Mesenchymal stem cell (in vitro differentiated cells and primary cell): ENCODE results near the gene ALK.

ENCODE experiments used
- DNase-seq: peaks from one replicate; pipeline ENCODE4 v3.0.0-alpha.2; 2013
- H2AFZ ChIP-seq: one replicate; pipeline ENCODE4 v1.6.1; 2013; ENCODE audit warnings: low read depth, mild to moderate bottlenecking, control low read depth, inconsistent platforms, low read length, moderate library complexity
- H2AK5ac ChIP-seq: 2 replicates; pipeline ENCODE4 v1.6.1; 2013; ENCODE audit warnings: low read length, moderate library complexity, mild to moderate bottlenecking, inconsistent platforms; ENCODE audit not compliant: severe bottlenecking
- H2BK120ac ChIP-seq: one replicate; pipeline ENCODE4 v1.6.1; 2013; ENCODE audit warnings: low read depth, mild to moderate bottlenecking, inconsistent platforms, low read length, moderate library complexity
- H2BK12ac ChIP-seq, 2 experiments: one replicate each; pipeline ENCODE4 v1.6.1; 2013; ENCODE audit warnings: inconsistent platforms in 2 of 2, low read length in 2 of 2, mild to moderate bottlenecking in 2 of 2, moderate library complexity in 2 of 2, control low read depth in 1 of 2
- H2BK15ac ChIP-seq: one replicate; pipeline ENCODE4 v1.6.1; 2013; ENCODE audit warnings: mild to moderate bottlenecking, low read depth, inconsistent platforms; ENCODE audit not compliant: poor library complexity, severe bottlenecking
- H2BK5ac ChIP-seq: 2 replicates; pipeline ENCODE4 v1.6.1; 2013; ENCODE audit warnings: low read depth, mild to moderate bottlenecking, low read length, control low read depth, inconsistent platforms; ENCODE audit not compliant: poor library complexity, severe bottlenecking
- H3K14ac ChIP-seq, 2 experiments: one replicate each; pipeline ENCODE4 v1.6.1; 2013; ENCODE audit warnings: inconsistent platforms in 2 of 2, low read length in 2 of 2, control low read depth in 1 of 2, mild to moderate bottlenecking in 1 of 2, moderate library complexity in 1 of 2
- H3K18ac ChIP-seq, 2 experiments: one replicate each; pipeline ENCODE4 v1.6.1; 2013; ENCODE audit warnings: inconsistent platforms in 2 of 2, low read length in 2 of 2, control low read depth in 1 of 2, low read depth in 1 of 2, mild to moderate bottlenecking in 1 of 2
- H3K23ac ChIP-seq, 2 experiments: one replicate each; pipeline ENCODE4 v1.6.1; 2013; ENCODE audit warnings: inconsistent platforms in 2 of 2, low read length in 2 of 2, mild to moderate bottlenecking in 2 of 2, moderate library complexity in 2 of 2, control low read depth in 1 of 2
- H3K27ac ChIP-seq: 2 replicates; pipeline ENCODE4 v1.5.1; 2013; ENCODE audit warnings: mild to moderate bottlenecking, moderate library complexity, low read length, control low read depth, inconsistent platforms; ENCODE audit not compliant: poor library complexity, severe bottlenecking
- H3K27me3 ChIP-seq, 2 experiments: 2 replicates each; pipeline versions ENCODE4 v1.6.1 to v1.7.0; 2013; ENCODE audit warnings: low read length in 2 of 2, mild to moderate bottlenecking in 2 of 2, moderate library complexity in 2 of 2, control low read depth in 1 of 2, inconsistent platforms in 1 of 2; ENCODE audit not compliant: control insufficient read depth in 1 of 2, insufficient read depth in 1 of 2
- H3K36me3 ChIP-seq, 2 experiments: 2 replicates each; pipeline versions ENCODE4 v1.6.1 to v1.7.0; 2013; ENCODE audit warnings: low read length in 2 of 2, control low read depth in 1 of 2, inconsistent platforms in 1 of 2, low read depth in 1 of 2, mild to moderate bottlenecking in 1 of 2; ENCODE audit not compliant: insufficient read depth in 2 of 2, control insufficient read depth in 1 of 2
- H3K4ac ChIP-seq, 2 experiments: one replicate each; pipeline ENCODE4 v1.6.1; 2013; ENCODE audit warnings: inconsistent platforms in 2 of 2, low read length in 2 of 2, mild to moderate bottlenecking in 2 of 2, moderate library complexity in 2 of 2, control low read depth in 1 of 2, low read depth in 1 of 2
- H3K4me1 ChIP-seq: 2 replicates; pipeline ENCODE4 v1.6.1; 2013; ENCODE audit warnings: low read depth, low read length, control low read depth; ENCODE audit not compliant: control insufficient read depth, insufficient read depth
- H3K4me2 ChIP-seq: 2 replicates; pipeline ENCODE4 v1.6.1; 2013; ENCODE audit warnings: low read length, mild to moderate bottlenecking, inconsistent platforms; ENCODE audit not compliant: poor library complexity, severe bottlenecking
- H3K4me3 ChIP-seq, 2 experiments: 2 replicates each; pipeline versions ENCODE4 v1.5.1 to v1.7.0; 2013; ENCODE audit warnings: low read length in 2 of 2, mild to moderate bottlenecking in 2 of 2, control low read depth in 1 of 2, low read depth in 1 of 2; ENCODE audit not compliant: insufficient read depth in 1 of 2
- H3K79me1 ChIP-seq: replicated peaks from 2 replicates; pipeline ENCODE4 v1.6.1; 2013; ENCODE audit warnings: mild to moderate bottlenecking, control low read depth, low read length, inconsistent platforms; ENCODE audit not compliant: poor library complexity, severe bottlenecking
- H3K9ac ChIP-seq: 2 replicates; pipeline ENCODE4 v1.7.0; 2013; ENCODE audit warnings: mild to moderate bottlenecking, low read length, moderate library complexity
- H3K9me3 ChIP-seq: 2 replicates; pipeline ENCODE4 v1.7.0; 2013; ENCODE audit warnings: mild to moderate bottlenecking, low read length; ENCODE audit not compliant: control insufficient read depth
- H4K8ac ChIP-seq: one replicate; pipeline ENCODE4 v1.6.1; 2013; ENCODE audit warnings: inconsistent platforms, mild to moderate bottlenecking, low read length, moderate library complexity
- H4K91ac ChIP-seq: one replicate; pipeline ENCODE4 v1.6.1; 2013; ENCODE audit warnings: mild to moderate bottlenecking, low read length, inconsistent platforms
- WGBS: methylation state at CpG from one replicate; pipeline ENCODE4 v1.1.7; 2013; ENCODE audit warnings: mixed read lengths; 5-methylcytosine and 5-hydroxymethylcytosine counted together

Gene ALK

DNA sequence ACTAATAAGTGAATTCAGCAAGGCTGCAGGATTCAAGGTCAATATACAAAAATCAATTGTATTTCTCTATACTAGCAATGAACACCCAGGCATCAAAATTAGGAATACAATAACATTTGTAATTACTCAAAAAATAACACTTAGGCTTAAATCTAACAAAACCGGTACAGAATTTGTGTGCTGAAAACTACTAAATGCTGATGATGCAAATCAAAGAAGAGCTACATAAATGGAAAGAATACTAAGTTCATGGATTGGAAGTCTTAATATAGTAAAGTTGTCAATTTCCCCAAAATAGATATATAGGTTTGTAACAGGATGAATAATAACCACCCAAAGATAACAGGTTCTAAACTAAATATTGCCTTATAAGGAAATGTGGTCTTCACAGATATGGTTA lies 286.5 kb downstream of the ALK start:
- H3K4ac ChIP-seq = no peak overlapping the region
- no peak for DNase-seq
- no peaks in the 10 kb centered on the region for H3K27me3 ChIP-seq
- no peak overlapping the region for H3K14ac ChIP-seq
- no peaks in the 10 kb centered on the region for H3K79me1 ChIP-seq
- H2BK120ac ChIP-seq = no peak overlapping the region
- H2AFZ ChIP-seq = no peak overlapping the region
- H3K4me2 ChIP-seq = no peak overlapping the region
- no peak overlapping the region for H2BK15ac ChIP-seq
- no peak overlapping the region for H3K18ac ChIP-seq
- no peak overlapping the region for H3K23ac ChIP-seq
- no peaks in the 10 kb centered on the region for H3K4me1 ChIP-seq
- no peak overlapping the region for H4K91ac ChIP-seq
- no peak overlapping the region for H3K27ac ChIP-seq
- H3K4me3 ChIP-seq = no peak overlapping the region
- H2BK12ac ChIP-seq = no peak overlapping the region
- H2BK5ac ChIP-seq = no peak overlapping the region
- H2AK5ac ChIP-seq = no peak overlapping the region
- H4K8ac ChIP-seq = no peak overlapping the region
- H3K9me3 ChIP-seq = no peaks in the 10 kb centered on the region
- WGBS = no CpG with 5 or more reads among the region's 1 CpG
- no peak overlapping the region for H3K9ac ChIP-seq
- H3K36me3 ChIP-seq = no peaks in the 10 kb centered on the region

DNA sequence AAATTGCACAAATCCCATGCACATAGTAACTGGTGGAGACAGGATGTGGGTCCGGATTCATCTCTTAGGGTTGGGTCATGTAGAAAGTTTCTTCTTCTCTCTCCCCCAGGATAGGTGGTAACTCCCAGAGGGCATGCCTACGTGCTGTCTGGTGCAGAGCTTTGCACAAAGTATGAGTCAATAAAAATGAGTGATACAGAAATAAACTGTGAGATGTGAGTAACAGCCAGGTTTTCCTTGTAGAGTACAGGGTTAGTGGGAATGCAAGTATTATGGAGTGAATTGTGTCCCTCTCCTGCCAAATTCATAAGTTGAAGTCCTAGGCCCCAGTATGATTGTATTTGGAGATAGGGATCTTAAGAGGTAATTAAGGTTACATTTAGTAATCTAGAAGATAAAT lies 289.4 kb downstream of the ALK start:
- no peak for DNase-seq
- no peaks in the 10 kb centered on the region for H3K79me1 ChIP-seq
- H3K36me3 ChIP-seq = no peaks in the 10 kb centered on the region
- H2AK5ac ChIP-seq = no peak overlapping the region
- no peak overlapping the region for H3K4me3 ChIP-seq
- no peak overlapping the region for H2BK5ac ChIP-seq
- no peak overlapping the region for H3K18ac ChIP-seq
- no peak overlapping the region for H3K9ac ChIP-seq
- H3K4ac ChIP-seq = no peak overlapping the region
- H3K9me3 ChIP-seq = no peaks in the 10 kb centered on the region
- no peak overlapping the region for H3K23ac ChIP-seq
- H3K4me2 ChIP-seq = no peak overlapping the region
- WGBS = 83% methylated on average over 2 of the region's 2 CpGs
- no peak overlapping the region for H4K91ac ChIP-seq
- H3K14ac ChIP-seq = no peak overlapping the region
- no peak overlapping the region for H2BK12ac ChIP-seq
- no peak overlapping the region for H2BK15ac ChIP-seq
- H2AFZ ChIP-seq = no peak overlapping the region
- H3K4me1 ChIP-seq = no peaks in the 10 kb centered on the region
- H2BK120ac ChIP-seq = no peak overlapping the region
- H3K27ac ChIP-seq = no peak overlapping the region
- H3K27me3 ChIP-seq = no peaks in the 10 kb centered on the region
- no peak overlapping the region for H4K8ac ChIP-seq

DNA sequence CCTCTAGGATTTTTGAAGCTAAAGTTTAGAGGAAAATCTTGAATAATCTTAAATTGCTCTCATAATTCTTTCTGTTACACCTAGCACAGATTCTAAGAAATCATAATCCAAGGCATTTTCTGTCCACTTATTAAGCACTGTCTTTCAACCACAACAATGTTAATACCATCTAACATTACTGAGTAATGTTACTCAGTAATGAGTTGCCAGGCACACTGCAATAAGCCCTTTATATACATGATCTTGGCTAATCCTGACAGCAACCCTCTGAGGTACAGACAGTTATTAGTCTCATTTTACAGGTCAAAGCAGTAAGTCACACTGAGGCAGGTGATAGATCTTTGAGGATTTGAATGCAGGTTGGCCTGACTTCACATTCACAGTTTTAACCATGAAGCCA lies 291.9 kb downstream of the ALK start:
- H3K27ac ChIP-seq = no peak overlapping the region
- H3K36me3 ChIP-seq = no peaks in the 10 kb centered on the region
- H2BK15ac ChIP-seq = no peak overlapping the region
- no peak overlapping the region for H3K4me2 ChIP-seq
- no peak overlapping the region for H2BK5ac ChIP-seq
- H3K4ac ChIP-seq = no peak overlapping the region
- no peaks in the 10 kb centered on the region for H3K79me1 ChIP-seq
- DNase-seq = no peak
- H3K4me3 ChIP-seq = no peak overlapping the region
- no peak overlapping the region for H2AFZ ChIP-seq
- H3K23ac ChIP-seq = no peak overlapping the region
- no peak overlapping the region for H2BK120ac ChIP-seq
- no peak overlapping the region for H4K8ac ChIP-seq
- no peaks in the 10 kb centered on the region for H3K27me3 ChIP-seq
- H3K9me3 ChIP-seq = no peaks in the 10 kb centered on the region
- H3K18ac ChIP-seq = no peak overlapping the region
- H2AK5ac ChIP-seq = no peak overlapping the region
- no peak overlapping the region for H4K91ac ChIP-seq
- H3K4me1 ChIP-seq = no peaks in the 10 kb centered on the region
- H3K14ac ChIP-seq = no peak overlapping the region
- H2BK12ac ChIP-seq = no peak overlapping the region
- no peak overlapping the region for H3K9ac ChIP-seq

DNA sequence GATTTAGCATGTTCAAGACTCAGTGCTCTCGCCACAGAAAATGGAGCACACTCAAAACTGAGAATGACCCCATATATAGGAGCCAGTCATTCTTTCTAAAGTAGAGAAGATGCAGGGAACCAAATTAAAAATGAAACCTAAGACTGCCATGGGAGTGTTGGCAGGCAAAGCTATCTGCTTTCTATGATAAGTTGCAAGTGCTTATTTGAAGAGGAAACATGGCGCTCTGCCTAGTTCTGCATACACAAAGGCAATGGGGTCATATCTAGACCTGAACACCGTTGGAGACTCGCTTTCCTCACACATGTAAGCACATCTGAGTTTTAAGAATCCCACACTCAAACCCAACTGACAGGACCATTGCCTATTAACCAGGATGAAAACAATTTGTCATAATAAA lies 292.5 kb downstream of the ALK start:
- no peak overlapping the region for H3K14ac ChIP-seq
- no peak overlapping the region for H2AK5ac ChIP-seq
- no peak overlapping the region for H2BK12ac ChIP-seq
- H3K4ac ChIP-seq = no peak overlapping the region
- no peak overlapping the region for H2AFZ ChIP-seq
- no peak for DNase-seq
- H3K4me1 ChIP-seq = no peaks in the 10 kb centered on the region
- H4K91ac ChIP-seq = no peak overlapping the region
- no peaks in the 10 kb centered on the region for H3K27me3 ChIP-seq
- H3K9me3 ChIP-seq = no peaks in the 10 kb centered on the region
- H3K27ac ChIP-seq = no peak overlapping the region
- H3K18ac ChIP-seq = no peak overlapping the region
- no peaks in the 10 kb centered on the region for H3K36me3 ChIP-seq
- no peak overlapping the region for H2BK120ac ChIP-seq
- no peak overlapping the region for H3K23ac ChIP-seq
- no peak overlapping the region for H3K4me3 ChIP-seq
- no peaks in the 10 kb centered on the region for H3K79me1 ChIP-seq
- no peak overlapping the region for H4K8ac ChIP-seq
- no peak overlapping the region for H3K4me2 ChIP-seq
- no peak overlapping the region for H2BK15ac ChIP-seq
- WGBS = 100% methylated on average over 3 of the region's 4 CpGs
- H2BK5ac ChIP-seq = no peak overlapping the region
- H3K9ac ChIP-seq = no peak overlapping the region
